Activated naive CD4-positive, alpha-beta T cell treated with anti-CD3 and anti-CD28 coated beads for 36 hours (primary cell): ENCODE measurements around the gene ARMC5. TPM values are rescaled to one million over a fixed set of nuclear protein-coding genes. Genes with fewer than 3 reads are reported as not detected.

Experiments
- CTCF ChIA-PET: fragments of 350-600 bp; sonication (Branson Sonifier 250); formaldehyde crosslinking; loops from one replicate; lab custom pipeline; 2021; ENCODE audit warnings: antibody characterized with exemption; lab: Charles Lee
- DNase-seq: peaks from one replicate; pipeline ENCODE4 v3.0.0-alpha.2; 2020
- H3K27ac Mint-ChIP-seq: one replicate; pipeline ENCODE4 v1.8.0; 2021; ENCODE audit warnings: mild to moderate bottlenecking, mixed read lengths
- H3K27me3 Mint-ChIP-seq: one replicate; pipeline ENCODE4 v1.8.0; 2021; ENCODE audit warnings: low read depth, mixed read lengths
- H3K36me3 Mint-ChIP-seq: one replicate; pipeline ENCODE4 v1.8.0; 2021; ENCODE audit warnings: low read depth, mixed read lengths
- H3K4me1 Mint-ChIP-seq: one replicate; pipeline ENCODE4 v1.8.0; 2021; ENCODE audit warnings: low read depth, mixed read lengths
- H3K4me3 Mint-ChIP-seq: one replicate; pipeline ENCODE4 v1.8.0; 2021; ENCODE audit warnings: mild to moderate bottlenecking, moderate library complexity, mixed read lengths
- H3K9me3 Mint-ChIP-seq: one replicate; pipeline ENCODE4 v1.8.0; 2021; ENCODE audit warnings: mixed read lengths
- intact Hi-C: fragments of 100-400 bp; cut with micrococcal nuclease; formaldehyde crosslinking; loops from one replicate; pipeline ENCODE4 v1.15.1; 2023
- total RNA-seq, 2 experiments: library from RNA; stranded (reverse); gene quantifications; one replicate each; pipeline ENCODE4 v1.2.3, GENCODE V29; 2021

ARMC5 gene
- total RNA-seq, 2 experiments from 2014 or later: 6.3 to 6.7 TPM

GRCh38 chr16:31467858-31468257, 8.6 kb downstream of the ARMC5 start:
- CTCF ChIA-PET: no interaction called here
- no peak overlapping the region for H3K27ac Mint-ChIP-seq
- H3K4me3 Mint-ChIP-seq: no peak overlapping the region
- intact Hi-C loops: no loop called here
- peaks cover 8% of the 10 kb centered on the region for H3K36me3 Mint-ChIP-seq
- peaks cover 8% of the 10 kb centered on the region for H3K4me1 Mint-ChIP-seq
- H3K9me3 Mint-ChIP-seq: no peaks in the 10 kb centered on the region
- no peak for DNase-seq
- peaks cover 9% of the 10 kb centered on the region for H3K27me3 Mint-ChIP-seq

DNA sequence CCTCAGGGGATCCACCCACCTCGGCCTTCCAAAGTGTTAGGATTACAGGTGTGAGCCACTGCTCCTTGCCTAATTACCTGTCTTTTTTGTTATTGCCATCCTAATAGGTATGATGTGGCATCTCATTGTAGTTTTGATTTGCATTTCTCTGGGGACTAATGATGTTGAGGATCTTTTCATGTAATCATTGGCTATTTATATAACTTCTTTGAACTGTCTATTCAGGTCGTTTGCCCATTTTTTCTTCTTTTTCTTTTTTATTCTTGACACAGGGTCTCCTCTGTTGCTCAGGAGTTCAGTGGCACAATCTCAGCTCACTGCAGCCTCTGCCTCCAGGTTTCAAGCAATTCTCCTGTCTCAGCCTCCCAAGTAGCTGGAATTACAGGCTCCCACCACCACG, 11.3 kb downstream of the ARMC5 start:
- Mint-ChIP-seq H3K27me3 (peaks cover 16% of the 10 kb centered on the region), H3K27ac (no peak overlapping the region), H3K4me3 (no peak overlapping the region), H3K36me3 (peaks cover under 1% of the 10 kb centered on the region), H3K4me1 (peaks cover 8% of the 10 kb centered on the region), H3K9me3 (no peaks in the 10 kb centered on the region)
- CTCF ChIA-PET: no interaction called here
- no peak for DNase-seq
- intact Hi-C loops: no loop called here

DNA sequence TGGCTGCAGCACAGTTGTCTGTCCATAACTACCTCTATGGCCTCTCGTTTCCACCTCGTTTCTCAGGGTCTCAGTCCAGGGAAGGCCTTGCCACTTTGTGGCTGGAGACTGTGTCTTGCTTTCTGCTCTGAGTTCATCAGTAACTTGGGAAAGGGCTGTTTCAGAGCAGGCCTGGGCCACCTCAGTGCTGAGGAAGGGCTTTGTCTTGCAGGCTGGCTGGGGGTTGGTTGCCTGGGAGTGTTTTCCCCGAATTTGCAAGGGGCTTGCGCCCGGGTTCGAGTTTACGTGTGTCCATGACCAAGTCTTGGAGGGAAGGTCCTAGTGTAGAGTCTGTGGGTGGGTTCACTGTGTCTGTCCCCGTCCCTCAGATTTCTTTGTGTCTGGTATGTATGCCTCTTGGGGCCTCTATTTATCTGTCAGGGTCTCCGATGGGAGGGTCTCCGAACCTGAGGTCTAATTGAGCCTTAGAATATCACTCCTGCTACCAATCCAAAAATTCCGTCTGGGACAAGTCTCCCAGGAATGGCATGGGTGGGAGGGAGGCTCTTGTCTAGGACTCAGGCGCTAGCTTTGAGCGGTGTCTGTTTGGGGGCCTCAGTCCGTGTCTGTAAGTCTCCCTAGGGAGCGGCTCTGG, 12.1 kb downstream of the ARMC5 start:
- DNase-seq: no peak
- no peaks in the 10 kb centered on the region for H3K36me3 Mint-ChIP-seq
- peaks cover 18% of the 10 kb centered on the region for H3K27me3 Mint-ChIP-seq
- no peaks in the 10 kb centered on the region for H3K9me3 Mint-ChIP-seq
- intact Hi-C loops: no loop called here
- CTCF ChIA-PET: no interaction called here
- no peak overlapping the region for H3K4me3 Mint-ChIP-seq
- H3K4me1 Mint-ChIP-seq: peaks cover 12% of the 10 kb centered on the region
- no peak overlapping the region for H3K27ac Mint-ChIP-seq

GRCh38 chr16:31471875-31472708, 12.8 kb downstream of the ARMC5 start, which contains the start of gene TGFB1I1:
TGFB1I1 (plus strand) TSS chr16:31472152; CDS start chr16:31472189, 37 bp downstream.
- CTCF ChIA-PET: no interaction called here
- Mint-ChIP-seq H3K27me3 (peaks cover 22% of the 10 kb centered on the region), H3K9me3 (no peaks in the 10 kb centered on the region), H3K27ac (no peak within 1 kb of the TSS), H3K4me1 (peaks cover 13% of the 10 kb centered on the region), H3K36me3 (no peaks in the 10 kb centered on the region), H3K4me3 (peak within 1 kb of the TSS; percentile 46)
- DNase-seq: no peak
- intact Hi-C loops: no loop called here

DNA sequence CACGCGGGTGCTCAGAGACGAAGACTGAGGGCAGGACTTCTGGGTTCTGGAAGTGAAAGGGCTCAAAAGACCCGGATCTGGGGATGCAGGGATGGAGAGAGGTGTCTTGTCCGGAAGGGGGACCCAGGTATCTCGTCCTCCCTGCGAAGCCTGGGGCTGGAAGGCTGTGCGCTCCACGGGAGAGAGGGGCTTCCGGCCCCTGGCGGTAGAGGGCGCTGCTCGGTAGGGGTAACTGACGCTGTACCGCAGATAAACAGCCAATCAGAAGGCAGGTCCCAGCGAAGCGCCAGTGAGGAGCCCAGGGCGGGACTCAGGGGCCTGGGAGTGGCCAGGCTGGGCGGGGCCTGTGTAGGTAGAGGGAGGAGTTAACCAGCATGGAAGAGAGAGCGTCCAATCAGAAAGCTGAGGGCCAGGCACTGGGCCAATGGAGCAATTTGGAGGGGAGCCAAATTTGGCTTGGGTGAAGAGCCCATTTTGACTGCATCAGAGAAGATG, 13.5 kb downstream of the ARMC5 start:
- H3K9me3 Mint-ChIP-seq: no peaks in the 10 kb centered on the region
- peaks cover 22% of the 10 kb centered on the region for H3K27me3 Mint-ChIP-seq
- CTCF ChIA-PET: no interaction called here
- peak overlapping the region; percentile 46 for H3K4me3 Mint-ChIP-seq
- H3K27ac Mint-ChIP-seq: no peak overlapping the region
- intact Hi-C loops: no loop called here
- peak; percentile 56 for DNase-seq
- no peaks in the 10 kb centered on the region for H3K36me3 Mint-ChIP-seq
- H3K4me1 Mint-ChIP-seq: peaks cover 13% of the 10 kb centered on the region

- Mint-ChIP-seq H3K36me3 (no peaks in the 10 kb centered on the region), H3K27ac (no peak overlapping the region), H3K4me3 (no peak overlapping the region), H3K4me1 (peaks cover 16% of the 10 kb centered on the region), H3K27me3 (peaks cover 22% of the 10 kb centered on the region), H3K9me3 (no peaks in the 10 kb centered on the region)
- CTCF ChIA-PET: no interaction called here
- DNase-seq: no peak
- intact Hi-C loops: no loop called here
Measured at GRCh38 chr16:31473264-31473984, 14.1 kb downstream of the ARMC5 start.

GRCh38 chr16:31474173-31474714, 14.9 kb downstream of the ARMC5 start:
- H3K4me3 Mint-ChIP-seq: no peak overlapping the region
- peaks cover 16% of the 10 kb centered on the region for H3K4me1 Mint-ChIP-seq
- H3K27ac Mint-ChIP-seq: no peak overlapping the region
- DNase-seq: no peak
- H3K27me3 Mint-ChIP-seq: peaks cover 22% of the 10 kb centered on the region
- H3K9me3 Mint-ChIP-seq: no peaks in the 10 kb centered on the region
- H3K36me3 Mint-ChIP-seq: no peaks in the 10 kb centered on the region
- CTCF ChIA-PET: interaction anchor here (1.7 kb wide), 1 partner anchor 14 kb away, joined by 4 read pairs; no protein-coding TSS in a partner anchor
- intact Hi-C loops: no loop called here

DNA sequence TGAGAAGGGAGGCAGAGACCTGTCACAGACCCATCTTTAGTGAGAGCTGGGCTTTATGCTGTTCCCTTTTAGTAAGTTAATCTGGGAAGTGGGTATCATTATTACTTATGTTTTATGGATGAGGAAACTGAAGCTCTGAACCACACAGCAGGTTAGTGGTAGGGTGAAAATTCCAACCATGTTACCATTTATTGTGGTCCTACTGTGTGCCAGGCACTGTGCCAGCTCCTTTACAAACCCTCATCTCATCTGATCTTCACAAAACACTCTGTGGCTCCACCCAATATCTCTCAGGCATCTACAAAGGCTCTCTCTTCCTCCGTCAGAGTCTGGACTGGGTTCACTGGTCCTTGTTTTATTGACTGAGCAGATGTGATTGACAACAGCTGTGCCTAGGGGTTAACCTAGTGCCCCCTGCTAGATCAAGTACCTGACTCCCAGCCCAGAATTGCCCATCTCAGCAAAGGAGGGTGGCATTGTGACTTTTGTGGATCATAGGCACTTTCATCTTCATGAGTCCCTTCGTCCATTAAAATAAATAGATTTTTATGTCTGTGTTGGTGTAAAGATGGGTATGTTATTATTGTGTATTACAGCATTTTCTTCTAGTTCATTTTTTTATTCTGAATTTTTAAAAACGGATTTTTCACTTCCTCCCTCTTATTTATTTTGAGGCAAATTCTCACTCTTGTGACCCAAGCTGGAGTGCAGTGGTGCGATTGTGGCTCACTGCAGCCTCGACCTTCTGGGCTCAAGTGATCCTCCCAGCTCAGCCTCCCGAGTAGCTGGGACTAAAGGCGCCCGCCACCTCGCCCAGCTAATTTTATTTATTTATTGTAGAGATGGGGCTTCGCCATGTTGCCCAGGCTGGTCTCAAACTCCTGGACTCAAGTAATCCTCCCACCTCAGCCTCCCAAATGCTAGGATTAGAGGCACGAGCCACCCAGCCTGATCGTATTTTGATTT, 15.8 kb downstream of the ARMC5 start:
- DNase-seq: no peak
- no peaks in the 10 kb centered on the region for H3K9me3 Mint-ChIP-seq
- no peaks in the 10 kb centered on the region for H3K36me3 Mint-ChIP-seq
- H3K4me3 Mint-ChIP-seq: no peak overlapping the region
- no peak overlapping the region for H3K27ac Mint-ChIP-seq
- peaks cover 16% of the 10 kb centered on the region for H3K4me1 Mint-ChIP-seq
- CTCF ChIA-PET: interaction anchor here (1.7 kb wide), 1 partner anchor 14 kb away, joined by 4 read pairs; no protein-coding TSS in a partner anchor
- H3K27me3 Mint-ChIP-seq: peaks cover 22% of the 10 kb centered on the region
- intact Hi-C loops: no loop called here

- peaks cover 22% of the 10 kb centered on the region for H3K27me3 Mint-ChIP-seq
- no peaks in the 10 kb centered on the region for H3K36me3 Mint-ChIP-seq
- peaks cover 16% of the 10 kb centered on the region for H3K4me1 Mint-ChIP-seq
- CTCF ChIA-PET: interaction anchor here (1.7 kb wide), 1 partner anchor 15 kb away, joined by 4 read pairs; no protein-coding TSS in a partner anchor
- H3K9me3 Mint-ChIP-seq: no peaks in the 10 kb centered on the region
- H3K4me3 Mint-ChIP-seq: peak overlapping the region; percentile 78
- no peak for DNase-seq
- H3K27ac Mint-ChIP-seq: no peak overlapping the region
- intact Hi-C loops: loop anchor here (2.0 kb wide), 2 partner anchors 33 to 225 kb away; partner anchors contain the start of gene RUSF1
Measured at GRCh38 chr16:31475946-31476302, 16.6 kb downstream of the ARMC5 start.

GRCh38 chr16:31476303-31477219, 17.3 kb downstream of the ARMC5 start:
- H3K36me3 Mint-ChIP-seq: no peaks in the 10 kb centered on the region
- peaks cover 16% of the 10 kb centered on the region for H3K4me1 Mint-ChIP-seq
- H3K4me3 Mint-ChIP-seq: peak overlapping the region; percentile 78
- CTCF ChIA-PET: interaction anchor here (1.3 kb wide), 1 partner anchor 16 kb away, joined by 6 read pairs; no protein-coding TSS in a partner anchor
- H3K9me3 Mint-ChIP-seq: no peaks in the 10 kb centered on the region
- intact Hi-C loops: loop anchor here (1.0 to 2.0 kb wide), 3 partner anchors 17 to 224 kb away; partner anchors contain the start of genes ARMC5 and RUSF1
- DNase-seq: peak; percentile 93
- H3K27ac Mint-ChIP-seq: no peak overlapping the region
- peaks cover 18% of the 10 kb centered on the region for H3K27me3 Mint-ChIP-seq
